Stimulated activated naive CD4-positive, alpha-beta T cell treated with Interleukin-2 at 50 U/mL for 16 hours (primary cell): ENCODE measurements around the gene KRTAP4-8.
"Not testable (repeated sequence)": the region's sequence is repeated elsewhere in the genome, so short reads cannot be mapped to it uniquely, and the experiment has no call there.

Experiments
- DNase-seq: peaks from one replicate; lab custom pipeline; 2025; lab: John Stamatoyannopoulos, UW

Gene KRTAP4-8

DNA sequence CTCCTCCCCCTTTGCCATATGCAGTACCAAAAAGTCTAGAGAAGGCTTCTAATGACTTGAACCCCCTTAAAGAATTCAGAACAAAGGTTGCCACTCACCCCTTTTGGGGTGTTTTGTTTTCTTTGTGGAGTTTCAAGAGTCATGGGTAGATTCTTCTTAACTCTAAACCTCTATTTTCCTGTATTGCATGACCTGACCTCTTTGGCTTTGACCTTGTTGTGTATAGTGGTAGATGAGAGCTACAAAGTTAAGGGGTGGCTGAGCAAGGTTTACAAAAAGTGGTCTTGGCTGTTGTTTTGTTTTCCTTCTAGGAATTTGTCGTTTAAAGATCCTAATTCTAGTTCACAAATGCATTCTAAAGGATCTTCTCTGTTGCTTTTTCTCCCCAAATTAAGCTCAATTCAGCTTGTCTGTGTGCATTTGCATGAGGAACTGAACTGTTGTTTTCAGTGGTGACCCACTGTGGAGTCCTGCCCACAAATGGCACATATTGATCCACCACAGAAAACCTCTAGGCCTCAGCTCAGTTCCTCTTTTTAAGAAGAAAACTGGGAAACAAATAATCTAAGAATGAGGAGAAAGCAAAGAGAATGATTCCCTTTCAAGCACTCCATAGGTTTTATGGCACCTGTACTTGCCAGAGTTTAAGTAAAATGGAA lies 10.9 kb upstream of the KRTAP4-8 start:
- DNase-seq, result not testable (repeated sequence)

- no peak for DNase-seq
Observed at GRCh38 chr17:41107941-41108450, 10.1 kb upstream of the KRTAP4-8 start.

DNA sequence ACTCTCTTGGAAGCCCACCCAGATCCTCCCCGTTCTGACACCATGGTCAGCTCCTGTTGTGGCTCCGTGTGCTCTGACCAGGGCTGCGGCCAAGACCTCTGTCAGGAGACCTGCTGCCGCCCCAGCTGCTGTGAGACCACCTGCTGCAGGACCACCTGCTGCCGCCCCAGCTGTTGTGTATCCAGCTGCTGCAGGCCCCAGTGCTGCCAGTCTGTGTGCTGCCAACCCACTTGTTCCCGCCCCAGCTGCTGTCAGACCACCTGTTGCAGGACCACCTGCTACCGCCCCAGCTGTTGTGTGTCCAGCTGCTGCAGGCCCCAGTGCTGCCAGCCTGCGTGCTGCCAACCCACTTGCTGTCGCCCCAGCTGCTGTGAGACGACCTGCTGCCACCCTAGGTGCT lies 7.4 kb upstream of the KRTAP4-8 start, which contains the start of gene KRTAP4-9:
Gene KRTAP4-9, plus strand, starts transcription at position 43 of the 400 bp plus-strand sequence. Its CDS starts 0 bp downstream, at position 43.
- not testable (repeated sequence) for DNase-seq

DNA sequence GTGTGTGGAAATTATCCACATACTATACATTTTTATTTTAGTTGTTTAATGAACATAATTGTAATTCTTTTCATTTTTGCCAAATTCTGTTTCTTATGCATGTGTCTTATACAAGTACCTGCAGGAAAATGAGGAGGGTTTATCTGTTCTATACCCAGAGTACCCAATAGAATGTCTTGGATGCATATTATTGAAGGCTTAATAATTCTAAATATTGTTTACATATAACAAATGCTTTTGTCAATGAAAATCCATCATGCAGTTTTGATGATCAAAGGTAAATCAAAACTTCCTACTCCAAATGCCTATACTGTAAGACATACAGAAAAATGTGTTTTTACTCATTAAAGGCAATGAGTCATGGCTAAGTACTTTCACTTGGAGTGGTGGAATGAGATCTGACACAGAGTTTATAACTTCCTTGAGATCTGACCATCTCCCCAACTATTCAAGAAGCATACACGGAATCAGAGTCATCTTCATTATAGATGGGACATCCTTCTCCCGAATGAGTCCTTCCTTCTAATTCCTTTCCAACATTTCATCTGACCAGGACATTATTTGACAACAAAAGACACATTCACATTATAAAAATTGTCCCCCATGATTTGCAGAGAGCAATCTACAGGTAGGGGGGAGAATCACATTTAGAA lies 6.6 kb upstream of the KRTAP4-8 start:
- DNase-seq, result not testable (repeated sequence)

GRCh38 chr17:41103896-41104295 lies 6.0 kb upstream of the KRTAP4-8 start:
- no peak for DNase-seq

- no peak for DNase-seq
Observed at GRCh38 chr17:41101586-41102259, 3.8 kb upstream of the KRTAP4-8 start, which contains the start of gene KRTAP4-16. TSS of gene KRTAP4-16 (minus strand) at chr17:41102209. CDS start at chr17:41102209, 0 bp downstream.

GRCh38 chr17:41099682-41100480 lies 1.9 kb upstream of the KRTAP4-8 start:
- not testable (repeated sequence) for DNase-seq

GRCh38 chr17:41098481-41098880 lies 539 bp upstream of the KRTAP4-8 start:
- DNase-seq, result no peak

DNA sequence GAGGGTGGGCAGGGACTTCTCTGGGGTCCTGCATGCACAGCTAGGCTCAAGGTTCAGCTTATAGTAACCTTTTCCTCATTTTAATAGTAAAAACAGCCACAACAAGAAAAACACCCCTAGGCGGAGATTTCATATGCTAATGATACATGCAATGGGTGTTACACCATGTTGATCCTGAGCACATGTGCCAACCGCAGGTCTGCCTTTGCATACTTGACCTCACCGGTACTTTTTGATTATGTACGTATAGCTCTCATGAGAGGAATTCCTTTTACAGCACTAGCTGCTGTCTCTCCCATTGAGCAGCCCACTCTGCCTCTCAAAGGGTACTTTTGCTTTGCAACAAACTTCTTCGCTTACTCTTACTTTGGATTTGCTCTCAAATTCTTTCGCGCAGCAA lies 1.9 kb downstream of the KRTAP4-8 start:
- DNase-seq, result no peak

GRCh38 chr17:41088760-41089352 lies 9.1 kb downstream of the KRTAP4-8 start:
- not testable (repeated sequence) for DNase-seq

- DNase-seq, result not testable (repeated sequence)
Observed at GRCh38 chr17:41084100-41084856, 13.7 kb downstream of the KRTAP4-8 start, which contains the start of gene KRTAP4-7. TSS of gene KRTAP4-7 (plus strand) at chr17:41084150. CDS start at chr17:41084207, 57 bp downstream.

- DNase-seq, result not testable (repeated sequence)
Observed at GRCh38 chr17:41083427-41083826, 14.5 kb downstream of the KRTAP4-8 start.

GRCh38 chr17:41082626-41083025 lies 15.3 kb downstream of the KRTAP4-8 start:
- no peak for DNase-seq

DNA sequence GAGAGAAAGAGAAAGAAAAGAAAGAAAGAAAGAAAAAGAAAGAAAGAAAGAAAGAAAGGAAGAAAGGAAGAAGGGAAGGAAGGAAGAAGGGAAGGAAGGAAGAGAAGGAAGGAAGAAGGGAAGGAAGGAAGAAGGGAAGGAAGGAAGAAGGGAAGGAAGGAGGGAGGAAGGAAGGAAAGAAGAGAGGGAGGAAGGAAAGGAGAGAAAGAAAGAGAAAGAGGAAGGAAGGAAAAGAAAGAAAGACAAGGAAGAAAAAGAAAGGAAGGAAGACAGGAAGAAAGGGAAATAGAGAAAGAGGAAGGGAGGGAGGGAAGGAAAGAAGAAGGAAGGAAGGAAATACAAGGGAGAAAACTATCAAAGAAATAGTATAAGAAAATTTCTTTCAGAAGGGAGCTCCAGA lies 21.2 kb downstream of the KRTAP4-8 start:
- DNase-seq, result no peak

DNA sequence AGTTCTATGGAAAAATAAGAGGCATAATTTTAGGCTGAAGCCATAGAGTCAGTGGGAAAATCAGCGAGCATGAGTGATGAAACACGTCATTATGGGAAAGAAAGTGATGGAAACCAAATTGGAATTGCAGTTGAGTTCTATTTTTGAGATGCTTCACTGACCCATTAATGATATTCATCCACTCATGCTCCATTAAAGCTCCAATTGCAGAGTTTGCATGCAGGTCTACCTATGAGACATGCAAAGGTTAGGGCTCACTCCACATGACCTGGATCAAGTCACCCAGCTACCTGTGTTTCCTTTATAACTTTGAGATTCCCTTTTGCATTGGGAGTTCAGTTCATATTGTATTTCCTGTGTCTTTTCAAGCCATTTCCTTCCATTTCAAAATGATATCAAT lies 24.3 kb downstream of the KRTAP4-8 start:
- DNase-seq, result no peak

DNA sequence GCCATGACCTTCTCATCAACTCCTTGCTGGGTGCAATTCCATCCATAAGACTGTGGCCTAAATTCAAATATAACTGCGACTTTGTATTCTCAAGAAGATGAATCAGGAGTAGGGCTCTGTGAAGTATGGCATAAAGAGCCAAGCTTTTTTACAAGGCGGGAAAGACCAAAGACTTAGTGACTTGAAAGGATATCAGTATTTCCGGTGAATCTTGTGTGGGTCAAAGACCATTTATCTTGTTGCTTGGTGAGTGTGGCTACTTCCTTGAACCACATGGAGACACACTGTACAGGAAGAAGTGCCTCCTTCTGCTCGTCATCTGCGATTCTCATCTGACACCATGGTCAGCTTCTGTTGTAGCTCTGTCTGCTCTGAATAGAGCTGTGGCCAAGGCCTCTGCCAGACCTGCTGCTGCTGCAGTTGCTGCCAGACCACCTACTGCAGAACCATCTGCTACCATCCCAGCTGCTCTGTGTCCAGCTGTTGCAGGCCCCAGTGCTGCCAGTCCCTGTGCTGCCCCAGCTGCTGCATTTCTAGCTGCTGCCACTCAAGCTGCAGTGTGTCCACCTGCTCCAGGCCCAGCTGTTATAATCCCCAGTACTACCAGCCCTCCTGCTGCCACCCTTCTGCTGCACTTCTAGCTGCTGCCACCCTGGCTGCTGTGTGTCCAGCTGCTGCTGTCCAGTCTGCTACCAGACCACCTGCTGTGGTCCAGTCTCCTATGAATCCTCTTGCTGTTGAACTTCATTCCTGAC lies 26.2 kb downstream of the KRTAP4-8 start:
- no peak for DNase-seq

- no peak for DNase-seq
Observed at GRCh38 chr17:41069031-41069430, 28.9 kb downstream of the KRTAP4-8 start.

GRCh38 chr17:41067281-41067680 lies 30.7 kb downstream of the KRTAP4-8 start:
- DNase-seq, result no peak

- DNase-seq, result no peak
Observed at GRCh38 chr17:41065829-41066624, 31.9 kb downstream of the KRTAP4-8 start, which contains the start of gene KRTAP2-4. TSS of gene KRTAP2-4 (minus strand) at chr17:41065879. CDS start at chr17:41065845, 34 bp downstream.
